SK-N-DZ (cell line): ENCODE measurements around the gene RFX4.

Source experiments
- DNase-seq: peaks from one replicate; pipeline ENCODE4 v3.0.0-alpha.2; 2015; ENCODE audit warnings: low spot score

RFX4 gene

GRCh38 chr12:106764220-106764619 lies 181.4 kb downstream of the RFX4 start:
- no peak for DNase-seq

GRCh38 chr12:106764738-106765137 lies 181.9 kb downstream of the RFX4 start:
- no peak for DNase-seq

- no peak for DNase-seq
These were observed 183.6 kb downstream of the RFX4 start for GRCh38 chr12:106766393-106766826.

- DNase-seq = no peak
These were observed 184.4 kb downstream of the RFX4 start for GRCh38 chr12:106767206-106767605.

- no peak for DNase-seq
These were observed 185.4 kb downstream of the RFX4 start for GRCh38 chr12:106767954-106768822.

GRCh38 chr12:106769078-106769477 lies 186.3 kb downstream of the RFX4 start:
- no peak for DNase-seq

- no peak for DNase-seq
These were observed 186.7 kb downstream of the RFX4 start for GRCh38 chr12:106769546-106769945.

- DNase-seq = no peak
These were observed 188.6 kb downstream of the RFX4 start for GRCh38 chr12:106771425-106771824.

- no peak for DNase-seq
These were observed 190.6 kb downstream of the RFX4 start for GRCh38 chr12:106773286-106774004.

GRCh38 chr12:106774005-106774807 lies 191.4 kb downstream of the RFX4 start, which contains the start of gene RIC8B:
Gene RIC8B, plus strand, starts transcription at chr12:106774682. Its CDS starts 64 bp downstream, at chr12:106774746.
- DNase-seq = peak; percentile 99

GRCh38 chr12:106774808-106775524 lies 192.2 kb downstream of the RFX4 start:
- DNase-seq = no peak

- no peak for DNase-seq
These were observed 194.1 kb downstream of the RFX4 start for GRCh38 chr12:106776897-106777296.

- peak; percentile 12 for DNase-seq
These were observed 197.3 kb downstream of the RFX4 start for GRCh38 chr12:106780010-106780631.

GRCh38 chr12:106782619-106783018 lies 199.8 kb downstream of the RFX4 start:
- DNase-seq = no peak

GRCh38 chr12:106783515-106783914 lies 200.7 kb downstream of the RFX4 start:
- DNase-seq = no peak

- no peak for DNase-seq
These were observed 207.2 kb downstream of the RFX4 start for GRCh38 chr12:106790020-106790419.

GRCh38 chr12:106791531-106791930 lies 208.7 kb downstream of the RFX4 start:
- no peak for DNase-seq

GRCh38 chr12:106794369-106794768 lies 211.6 kb downstream of the RFX4 start:
- no peak for DNase-seq

GRCh38 chr12:106801167-106801708 lies 218.4 kb downstream of the RFX4 start:
- no peak for DNase-seq

- no peak for DNase-seq
These were observed 219.2 kb downstream of the RFX4 start for GRCh38 chr12:106801830-106802533.
